K562 treated with DMSO at 1 percent for 4 hours (cell line): ENCODE measurements around the gene TSPAN32. TPM values are rescaled to one million over a fixed set of nuclear protein-coding genes. Genes with fewer than 3 reads are reported as not detected.

Experiments
- total RNA-seq: library from RNA; unstranded; fragments of 300-600 nt; gene quantifications from 2 replicates; pipeline ENCODE4 v1.2.3, GENCODE V29; 2022; ENCODE audit not compliant: insufficient read depth

The TSPAN32 gene
- total RNA-seq, result 2.7 and 3.3 TPM in 2 replicates

GRCh38 chr11:2301631-2302305 is at the start of gene TSPAN32, which contains the start of gene C11orf21:
Gene TSPAN32, plus strand, starts transcription at chr11:2302013. Its CDS starts 137 bp downstream, at chr11:2302150.
Gene C11orf21, minus strand, starts transcription at chr11:2301918. Its CDS starts 110 bp downstream, at chr11:2301808.

GRCh38 chr11:2270322-2271076 is 31.3 kb upstream of the TSPAN32 start, which contains the start of gene ASCL2:
Gene ASCL2, minus strand, starts transcription at chr11:2270588. Its CDS starts 256 bp downstream, at chr11:2270332.

Other genes with a start within 250 kb of the TSPAN32 start
- gene IGF2, start 162.6 kb upstream of the TSPAN32 start, total RNA-seq, result not detected in 2 replicates
- not detected in 2 replicates for gene INS, start 140.8 kb upstream of the TSPAN32 start, total RNA-seq
- not detected in 2 replicates for gene TH, start 130.2 kb upstream of the TSPAN32 start, total RNA-seq
- gene ASCL2, start 31.4 kb upstream of the TSPAN32 start, total RNA-seq, result not detected in 2 replicates
- 1.1 TPM in 2 replicates for gene C11orf21, start 95 bp upstream of the TSPAN32 start, total RNA-seq
- 169 and 186 TPM in 2 replicates for gene CD81, start 75.3 kb downstream of the TSPAN32 start, total RNA-seq
- 36.3 and 43.1 TPM in 2 replicates for gene TSSC4, start 98.7 kb downstream of the TSPAN32 start, total RNA-seq
- not detected in 2 replicates for gene TRPM5, start 142.5 kb downstream of the TSPAN32 start, total RNA-seq
- not detected in 2 replicates for gene KCNQ1, start 143.0 kb downstream of the TSPAN32 start, total RNA-seq